PC-9 (cell line): ENCODE data around the gene SLC6A15.

ENCODE experiments used
- EZH2 ChIP-seq: fragments of 200-600 bp; sonication (generic); IDR thresholded peaks from 2 replicates; pipeline ENCODE4 v1.8.0; 2017; ENCODE audit warnings: antibody characterized with exemption, low read depth
- TF ChIP-seq, protein P1 (sequence below): fragments of 200-600 bp; sonication (generic); conservative IDR thresholded peaks from 2 replicates; pipeline ENCODE4 v1.6.1; 2017; ENCODE audit warnings: mixed run types, antibody characterized with exemption, mild to moderate bottlenecking, moderate library complexity

DNA sequence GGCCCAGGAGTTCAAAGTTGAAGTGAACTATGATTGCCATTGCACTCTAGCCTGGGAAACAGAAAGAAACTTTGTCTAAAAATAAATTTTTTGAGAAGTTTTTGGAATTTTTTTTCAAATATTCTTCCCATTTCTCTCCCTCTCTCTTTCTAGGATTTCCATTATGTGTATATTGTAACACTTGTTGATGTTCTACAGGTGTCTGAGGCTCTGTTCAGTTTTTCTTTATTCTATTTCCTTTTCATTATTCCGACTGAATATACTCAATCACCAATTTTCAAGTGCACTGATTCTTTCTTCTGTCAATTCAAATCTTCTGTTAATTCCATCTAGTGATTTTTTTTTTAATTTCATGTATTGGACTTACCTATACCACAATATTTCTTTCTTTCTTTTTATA lies 48.3 kb upstream of the SLC6A15 start:
- TF ChIP-seq, protein P1, sequence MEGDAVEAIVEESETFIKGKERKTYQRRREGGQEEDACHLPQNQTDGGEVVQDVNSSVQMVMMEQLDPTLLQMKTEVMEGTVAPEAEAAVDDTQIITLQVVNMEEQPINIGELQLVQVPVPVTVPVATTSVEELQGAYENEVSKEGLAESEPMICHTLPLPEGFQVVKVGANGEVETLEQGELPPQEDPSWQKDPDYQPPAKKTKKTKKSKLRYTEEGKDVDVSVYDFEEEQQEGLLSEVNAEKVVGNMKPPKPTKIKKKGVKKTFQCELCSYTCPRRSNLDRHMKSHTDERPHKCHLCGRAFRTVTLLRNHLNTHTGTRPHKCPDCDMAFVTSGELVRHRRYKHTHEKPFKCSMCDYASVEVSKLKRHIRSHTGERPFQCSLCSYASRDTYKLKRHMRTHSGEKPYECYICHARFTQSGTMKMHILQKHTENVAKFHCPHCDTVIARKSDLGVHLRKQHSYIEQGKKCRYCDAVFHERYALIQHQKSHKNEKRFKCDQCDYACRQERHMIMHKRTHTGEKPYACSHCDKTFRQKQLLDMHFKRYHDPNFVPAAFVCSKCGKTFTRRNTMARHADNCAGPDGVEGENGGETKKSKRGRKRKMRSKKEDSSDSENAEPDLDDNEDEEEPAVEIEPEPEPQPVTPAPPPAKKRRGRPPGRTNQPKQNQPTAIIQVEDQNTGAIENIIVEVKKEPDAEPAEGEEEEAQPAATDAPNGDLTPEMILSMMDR: no peak
- TF ChIP-seq EZH2: no peak
